Kidney epithelial cell (primary cell): Measurements from ENCODE around the gene SERTAD1. TPM values are rescaled to one million over a fixed set of nuclear protein-coding genes. Genes with fewer than 3 reads are reported as not detected.
A peak's percentile ranks its signal among the peaks of the same experiment; 100 is the strongest.

Experiments
- DNase-seq: peaks from one replicate; pipeline ENCODE4 v3.0.0-alpha.2; 2010; ENCODE audit warnings: low read depth
- H3K27me3 ChIP-seq: 2 replicates; pipeline ENCODE4 v1.6.0; 2011; ENCODE audit warnings: low read length; ENCODE audit not compliant: control insufficient read depth, insufficient read depth
- H3K36me3 ChIP-seq: 2 replicates; pipeline ENCODE4 v1.5.1; 2011; ENCODE audit warnings: low read length; ENCODE audit not compliant: control insufficient read depth, insufficient read depth
- H3K4me3 ChIP-seq: 2 replicates; pipeline ENCODE4 v1.5.1; 2011; ENCODE audit warnings: low read depth, mild to moderate bottlenecking, control low read depth, low read length
- CTCF ChIP-seq: IDR thresholded peaks from 2 replicates; pipeline ENCODE4 v1.5.1; 2011; ENCODE audit warnings: mild to moderate bottlenecking, moderate library complexity, low read length, control low read depth, inconsistent platforms; ENCODE audit not compliant: insufficient read depth, poor library complexity, severe bottlenecking
- total RNA-seq: library from RNA; depleted of rRNA; stranded (reverse); fragments of >200 nt; gene quantifications from 2 replicates; pipeline ENCODE4 v1.2.3, GENCODE V29; 2015

The SERTAD1 gene
- total RNA-seq, 1 donor from 2014 or later, result 12.3 TPM

- H3K4me3 ChIP-seq, result peak overlapping the region; percentile 59
- no peak for DNase-seq
- TF ChIP-seq CTCF, result peak; percentile 22
- H3K27me3 ChIP-seq, result no peaks in the 10 kb centered on the region
- H3K36me3 ChIP-seq, result peaks cover 1% of the 10 kb centered on the region
Measured at GRCh38 chr19:40444825-40445312, 19.1 kb upstream of the SERTAD1 start.

- no peaks in the 10 kb centered on the region for H3K27me3 ChIP-seq
- peak within 1 kb of the TSS; percentile 59 for H3K4me3 ChIP-seq
- H3K36me3 ChIP-seq, result peaks cover 1% of the 10 kb centered on the region
- peak; percentile 56 for DNase-seq
- no peak for TF ChIP-seq CTCF
Measured at GRCh38 chr19:40444000-40444824, 18.4 kb upstream of the SERTAD1 start, which contains the start of gene SERTAD3. Gene SERTAD3 (minus strand): TSS chr19:40444335. CDS start chr19:40442080, 2,255 bp downstream.

GRCh38 chr19:40443131-40443999 is 17.6 kb upstream of the SERTAD1 start:
- peak; percentile 98 for DNase-seq
- H3K27me3 ChIP-seq, result no peaks in the 10 kb centered on the region

DNA sequence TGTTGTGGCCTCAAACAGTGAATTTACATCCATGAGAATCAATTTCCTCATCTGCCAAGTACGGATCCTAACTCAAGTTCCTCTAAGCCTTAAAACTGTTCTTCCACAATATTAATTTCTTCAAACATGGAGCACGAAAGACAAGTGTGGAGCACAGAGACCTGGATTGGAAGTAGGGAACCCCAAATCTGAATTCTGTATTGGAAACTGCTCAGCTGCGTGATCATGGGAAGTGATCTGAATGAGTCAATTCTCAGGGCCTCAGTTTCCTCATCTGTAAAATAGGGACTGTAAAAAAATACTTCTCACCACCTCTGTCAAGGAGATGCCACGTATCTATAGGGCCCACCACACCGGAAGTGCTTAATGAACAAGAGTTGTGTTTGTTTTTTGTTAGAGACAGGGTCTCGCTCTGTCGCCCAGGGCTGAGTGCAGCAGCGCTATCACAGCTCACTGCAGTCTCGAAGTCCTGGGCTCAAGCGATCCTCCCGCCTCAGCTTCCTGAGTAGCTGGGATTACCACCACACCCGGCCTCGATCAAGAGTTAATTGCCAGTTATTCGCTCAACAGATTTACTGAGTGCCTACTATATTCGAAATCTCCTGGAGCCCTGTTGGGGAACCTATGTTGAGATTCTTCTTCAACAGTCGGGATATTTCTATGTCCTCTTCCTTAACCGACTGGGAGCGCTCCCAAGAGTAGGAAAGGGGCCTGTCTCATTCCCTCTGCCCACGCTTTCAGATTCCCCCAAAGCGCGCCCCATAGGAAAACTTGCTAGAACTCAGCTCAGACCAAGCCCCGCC is 16.7 kb upstream of the SERTAD1 start:
- no peak for DNase-seq
- Histone ChIP-seq H3K27me3 (no peaks in the 10 kb centered on the region), H3K4me3 (peak overlapping the region; percentile 59), H3K36me3 (peaks cover 1% of the 10 kb centered on the region)
- TF ChIP-seq CTCF, result no peak

More at GRCh38 chr19:40443131-40443999, 17.6 kb upstream of the SERTAD1 start:
- Histone ChIP-seq H3K36me3 (peaks cover 1% of the 10 kb centered on the region), H3K4me3 (peak overlapping the region; percentile 59)
- no peak for TF ChIP-seq CTCF

- no peak for TF ChIP-seq CTCF
- no peaks in the 10 kb centered on the region for H3K27me3 ChIP-seq
- H3K36me3 ChIP-seq, result peaks cover 1% of the 10 kb centered on the region
- H3K4me3 ChIP-seq, result no peak overlapping the region
- DNase-seq, result no peak
Measured at GRCh38 chr19:40441719-40442253, 16.0 kb upstream of the SERTAD1 start.
